A673 (cell line): Measurements from ENCODE around the gene KIFC3. TPM values are rescaled to one million over a fixed set of nuclear protein-coding genes. Genes with fewer than 3 reads are reported as not detected.

Experiments
- BruUV-seq: library from RNA; stranded (reverse); fragments of 400-500 nt; replicated peaks from 2 replicates; lab custom pipeline; 2021; lab: Mats Ljungman, UMichigan
- CTCF ChIA-PET: fragments of 300-600 bp; sonication (Branson Sonifier 250); formaldehyde crosslinking; loops from one replicate; lab custom pipeline; 2022; ENCODE audit warnings: antibody characterized with exemption; lab: Charles Lee
- POLR2A ChIA-PET: fragments of 300-600 bp; sonication (Branson Sonifier 250); formaldehyde crosslinking; loops from one replicate; lab custom pipeline; 2022; ENCODE audit warnings: antibody characterized with exemption; ENCODE audit not compliant: low non-redundant PET; lab: Charles Lee
- DNase-seq: peaks from one replicate; pipeline ENCODE4 v3.0.0-alpha.2; 2015; ENCODE audit warnings: low spot score
- H3K27ac ChIP-seq: fragments of 200-600 bp; sonication (generic); 2 replicates; pipeline ENCODE4 v1.5.1; 2016; ENCODE audit warnings: mixed run types, low read depth, mild to moderate bottlenecking, mixed read lengths, antibody characterized with exemption, low read length; ENCODE audit not compliant: poor library complexity, severe bottlenecking
- H3K27me3 ChIP-seq: fragments of 200-600 bp; sonication (generic); replicated peaks from 2 replicates; pipeline ENCODE4 v1.6.1; 2017; ENCODE audit warnings: mixed run types, low read depth, mild to moderate bottlenecking, mixed read lengths, antibody characterized with exemption, low read length; ENCODE audit not compliant: insufficient read depth, poor library complexity
- H3K36me3 ChIP-seq: fragments of 200-600 bp; sonication (generic); 2 replicates; pipeline ENCODE4 v1.6.1; 2016; ENCODE audit warnings: mixed run types, mild to moderate bottlenecking, mixed read lengths, antibody characterized with exemption, low read length; ENCODE audit not compliant: insufficient read depth, poor library complexity, severe bottlenecking
- H3K4me1 ChIP-seq: fragments of 200-600 bp; sonication (generic); 2 replicates; pipeline ENCODE4 v1.6.1; 2017; ENCODE audit warnings: mixed run types, mild to moderate bottlenecking, mixed read lengths, antibody characterized with exemption, low read length; ENCODE audit not compliant: insufficient read depth, poor library complexity, severe bottlenecking
- H3K4me3 ChIP-seq: fragments of 200-600 bp; sonication (generic); 2 replicates; pipeline ENCODE4 v1.5.1; 2016; ENCODE audit warnings: low read depth, mixed run types, mild to moderate bottlenecking, mixed read lengths, low read length; ENCODE audit not compliant: poor library complexity, severe bottlenecking
- H3K9me3 ChIP-seq: fragments of 200-600 bp; sonication (generic); 2 replicates; pipeline ENCODE4 v1.6.1; 2016; ENCODE audit warnings: mixed run types, low read depth, mild to moderate bottlenecking, mixed read lengths, antibody characterized with exemption, low read length; ENCODE audit not compliant: poor library complexity, severe bottlenecking
- EZH2 ChIP-seq: fragments of 200-600 bp; sonication (generic); IDR thresholded peaks from 2 replicates; pipeline ENCODE4 v1.6.1; 2017; ENCODE audit warnings: borderline replicate concordance, low read depth, mild to moderate bottlenecking, mixed read lengths, antibody characterized with exemption, low read length; ENCODE audit not compliant: poor library complexity, severe bottlenecking
- intact Hi-C: fragments of 100-400 bp; cut with micrococcal nuclease; formaldehyde crosslinking; loops from one replicate; pipeline ENCODE4 v1.10.0; 2022; ENCODE audit not compliant: unreplicated experiment
- total RNA-seq: library from RNA; stranded (reverse); gene quantifications from 2 replicates; pipeline ENCODE4 v1.2.3, GENCODE V29; 2021
- TF ChIP-seq, protein P1 (sequence below): fragments of 300-800, 200-600 bp; sonication (generic); conservative IDR thresholded peaks from 2 replicates; pipeline ENCODE4 v1.5.1; 2017; ENCODE audit warnings: low read depth, mild to moderate bottlenecking, antibody characterized with exemption, low read length, moderate library complexity, mixed read lengths

Gene KIFC3
- total RNA-seq, 1 experiment from 2014 or later = 198 TPM

DNA sequence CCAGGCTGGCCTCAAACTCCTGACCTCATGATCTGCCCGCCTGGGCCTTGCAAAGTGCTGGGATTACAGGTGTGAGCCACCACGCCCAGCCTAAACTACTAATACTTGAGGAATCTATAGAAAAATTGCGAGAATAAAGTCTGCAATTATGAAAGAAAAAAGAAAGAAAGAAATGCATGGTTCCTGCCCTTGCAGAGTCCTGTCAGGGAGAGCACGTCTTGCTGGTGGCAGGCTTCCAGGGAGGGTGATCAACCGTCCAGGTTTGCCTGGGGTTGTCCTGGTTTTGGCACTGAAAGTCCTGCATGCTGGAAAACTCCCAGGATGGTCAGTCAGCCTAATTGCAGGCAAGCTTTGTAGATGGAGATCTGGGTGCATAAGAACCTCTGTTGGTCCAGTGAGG lies 21.5 kb upstream of the KIFC3 start:
- Histone ChIP-seq H3K4me3 (no peak overlapping the region), H3K27me3 (no peaks in the 10 kb centered on the region), H3K4me1 (no peaks in the 10 kb centered on the region), H3K36me3 (peaks cover 4% of the 10 kb centered on the region), H3K27ac (no peak overlapping the region), H3K9me3 (no peaks in the 10 kb centered on the region)
- intact Hi-C loops = no loop called here
- ChIA-PET POLR2A (no interaction called here), CTCF (interaction anchor here (0.7 kb wide), 1 partner anchor 247 kb away, joined by 4 read pairs; no protein-coding TSS in a partner anchor)
- no peak for DNase-seq
- TF ChIP-seq, protein P1, sequence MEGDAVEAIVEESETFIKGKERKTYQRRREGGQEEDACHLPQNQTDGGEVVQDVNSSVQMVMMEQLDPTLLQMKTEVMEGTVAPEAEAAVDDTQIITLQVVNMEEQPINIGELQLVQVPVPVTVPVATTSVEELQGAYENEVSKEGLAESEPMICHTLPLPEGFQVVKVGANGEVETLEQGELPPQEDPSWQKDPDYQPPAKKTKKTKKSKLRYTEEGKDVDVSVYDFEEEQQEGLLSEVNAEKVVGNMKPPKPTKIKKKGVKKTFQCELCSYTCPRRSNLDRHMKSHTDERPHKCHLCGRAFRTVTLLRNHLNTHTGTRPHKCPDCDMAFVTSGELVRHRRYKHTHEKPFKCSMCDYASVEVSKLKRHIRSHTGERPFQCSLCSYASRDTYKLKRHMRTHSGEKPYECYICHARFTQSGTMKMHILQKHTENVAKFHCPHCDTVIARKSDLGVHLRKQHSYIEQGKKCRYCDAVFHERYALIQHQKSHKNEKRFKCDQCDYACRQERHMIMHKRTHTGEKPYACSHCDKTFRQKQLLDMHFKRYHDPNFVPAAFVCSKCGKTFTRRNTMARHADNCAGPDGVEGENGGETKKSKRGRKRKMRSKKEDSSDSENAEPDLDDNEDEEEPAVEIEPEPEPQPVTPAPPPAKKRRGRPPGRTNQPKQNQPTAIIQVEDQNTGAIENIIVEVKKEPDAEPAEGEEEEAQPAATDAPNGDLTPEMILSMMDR = no peak
- no peak for TF ChIP-seq EZH2
- no TSS peak for BruUV-seq

DNA sequence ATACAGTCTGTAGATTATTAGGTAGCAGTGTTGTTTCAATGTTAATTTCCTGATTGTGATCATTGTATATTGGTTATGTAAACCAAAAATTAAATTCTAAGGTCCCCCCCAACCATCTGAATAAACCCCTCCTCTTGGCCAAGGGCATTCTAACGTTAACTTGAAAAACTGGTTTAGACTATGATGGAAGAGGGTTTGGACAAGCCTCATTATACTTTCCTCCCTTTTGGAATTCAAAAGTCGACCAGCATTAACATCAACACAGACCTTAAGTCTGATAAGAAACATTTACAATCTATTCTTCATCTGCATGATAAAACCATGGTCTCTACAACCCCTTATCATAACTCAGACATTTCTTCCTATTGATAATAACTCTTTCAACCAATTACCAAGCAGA lies 20.6 kb upstream of the KIFC3 start:
- ChIA-PET CTCF (no interaction called here), POLR2A (no interaction called here)
- H3K4me1 ChIP-seq = no peaks in the 10 kb centered on the region
- H3K27ac ChIP-seq = no peak overlapping the region
- intact Hi-C loops = no loop called here
- TF ChIP-seq, protein P1 = no peak
- TF ChIP-seq EZH2 = no peak
- no peaks in the 10 kb centered on the region for H3K9me3 ChIP-seq
- H3K27me3 ChIP-seq = no peaks in the 10 kb centered on the region
- DNase-seq = no peak
- peaks cover 4% of the 10 kb centered on the region for H3K36me3 ChIP-seq
- no TSS peak for BruUV-seq
- no peak overlapping the region for H3K4me3 ChIP-seq

DNA sequence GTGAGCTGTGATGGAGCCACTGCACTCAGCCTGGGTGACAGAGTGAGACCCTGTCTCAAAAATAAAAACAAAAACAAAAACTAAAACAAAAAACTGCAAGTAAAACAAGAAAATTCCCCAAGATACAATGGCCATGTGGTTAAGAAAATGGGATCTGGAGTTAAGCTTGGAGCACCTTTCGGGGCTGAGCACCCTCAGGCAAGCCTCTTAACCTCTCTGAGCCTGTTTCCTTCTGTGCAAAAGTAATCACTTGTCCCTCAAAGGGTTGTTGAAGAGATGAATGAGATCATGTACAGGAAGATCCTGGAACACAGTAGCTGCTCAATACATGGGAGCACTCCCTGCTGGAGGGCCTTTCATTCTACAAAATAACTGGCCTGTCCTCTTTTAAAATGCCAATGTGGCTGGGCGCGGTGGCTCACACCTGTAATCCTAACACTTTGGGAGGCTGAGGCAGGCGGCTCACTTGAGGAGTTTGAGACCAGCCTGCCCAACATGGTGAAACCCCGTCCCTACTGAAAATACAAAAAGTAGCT lies 19.8 kb upstream of the KIFC3 start:
- Histone ChIP-seq H3K9me3 (no peaks in the 10 kb centered on the region), H3K27me3 (no peaks in the 10 kb centered on the region), H3K27ac (no peak overlapping the region), H3K4me1 (peaks cover 1% of the 10 kb centered on the region), H3K36me3 (peaks cover 4% of the 10 kb centered on the region), H3K4me3 (no peak overlapping the region)
- ChIA-PET POLR2A (no interaction called here), CTCF (no interaction called here)
- DNase-seq = no peak
- TF ChIP-seq, protein P1 = no peak
- no peak for TF ChIP-seq EZH2
- intact Hi-C loops = no loop called here
- no TSS peak for BruUV-seq
